Nucleus accumbens (tissue), 56 donors: Measurements from ENCODE around the gene SNX10.
A peak's percentile ranks its signal among the peaks of the same experiment; 100 is the strongest.

Experiments used
- DNase-seq, 56 donors: peaks; one replicate each; lab custom pipeline; 2025; lab: John Stamatoyannopoulos, UW

SNX10 gene

GRCh38 chr7:26365077-26365900 is 73.6 kb downstream of the SNX10 start:
- peak in 41 of 56 donors; percentile 3 to 74 (median 25) for DNase-seq

GRCh38 chr7:26365901-26366275 is 74.2 kb downstream of the SNX10 start:
- DNase-seq: no peak

DNA sequence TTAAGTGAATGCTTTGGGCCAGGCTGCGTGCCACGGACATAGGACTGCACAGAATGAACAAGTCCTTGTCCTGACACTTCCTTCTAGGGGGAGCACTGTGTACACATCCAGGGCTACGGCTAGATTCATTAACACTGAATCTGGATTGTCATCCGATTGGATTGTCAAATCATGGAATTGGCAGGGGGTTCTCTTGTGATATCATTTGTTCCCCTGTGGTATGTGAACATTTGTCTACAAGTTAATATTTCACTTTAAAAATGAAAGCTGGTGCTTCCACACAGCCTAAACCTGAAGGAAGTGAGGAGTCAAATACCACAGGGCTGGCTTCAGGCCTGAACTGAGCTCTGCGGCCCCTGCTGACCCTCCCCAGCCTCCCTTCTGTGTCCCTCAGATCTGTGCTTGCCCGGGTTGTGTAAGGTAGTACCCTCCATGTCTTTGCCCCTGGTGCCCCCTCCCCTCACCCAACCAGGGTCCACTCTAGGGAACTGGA is 75.6 kb downstream of the SNX10 start:
- no peak for DNase-seq

DNA sequence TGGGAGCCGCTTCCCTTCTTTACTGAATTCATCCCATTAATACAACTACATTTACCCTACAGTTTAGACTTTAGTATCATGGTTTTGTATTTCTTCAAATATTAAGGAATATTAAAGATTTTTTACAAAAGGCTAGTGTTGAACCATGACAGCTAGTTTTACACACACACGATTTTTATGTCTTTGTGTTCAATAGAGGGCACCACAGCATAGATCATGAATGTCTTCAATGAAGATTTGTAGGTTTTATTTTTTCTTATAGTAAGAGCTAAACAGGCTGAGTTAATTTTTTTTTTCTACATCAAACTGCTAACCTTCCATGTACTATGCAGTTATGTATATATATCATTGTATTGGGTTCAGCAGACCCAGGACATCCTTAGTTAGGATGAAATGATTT is 76.9 kb downstream of the SNX10 start:
- DNase-seq: no peak

DNA sequence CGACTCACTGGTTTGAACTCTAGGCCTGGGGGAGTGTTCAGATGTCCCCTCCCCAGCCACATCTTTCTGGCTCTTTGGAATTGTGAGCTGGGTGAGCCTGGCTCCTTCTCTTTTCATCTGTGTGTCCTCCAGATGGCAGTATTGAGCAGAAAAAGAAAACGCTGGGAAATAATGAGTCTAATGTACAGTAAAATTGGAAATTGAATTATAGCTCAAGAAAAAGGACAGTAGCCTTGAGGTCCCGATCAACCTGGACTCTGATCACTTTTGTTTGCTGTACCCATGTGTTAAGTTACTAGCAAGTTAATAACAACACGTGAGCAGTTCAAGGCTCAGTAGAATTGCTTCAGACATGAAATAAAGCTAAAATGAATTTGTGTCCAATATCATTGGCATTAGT is 77.9 kb downstream of the SNX10 start:
- peak in 18 of 56 donors; percentile 2 to 56 (median 10) for DNase-seq

DNA sequence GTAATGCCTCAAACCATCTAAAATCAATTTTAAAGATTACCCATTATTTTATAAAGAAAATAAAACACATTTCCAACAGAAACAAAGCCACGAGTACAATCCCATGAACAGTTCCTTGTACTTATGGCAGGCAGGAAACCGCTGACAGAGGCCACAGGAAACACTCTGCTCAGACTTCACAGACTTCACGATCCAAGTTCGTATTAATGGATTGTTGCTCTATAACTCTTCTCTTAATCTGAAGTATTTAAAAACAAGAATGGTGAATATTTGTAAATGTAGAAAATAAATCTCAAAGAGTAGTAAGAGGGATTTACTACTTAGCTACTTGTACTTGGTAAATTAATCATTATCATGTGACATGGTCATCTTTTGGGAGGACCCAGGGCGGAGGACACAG is 78.3 kb downstream of the SNX10 start:
- peak in 1 of 56 donors; percentile 1 for DNase-seq

- DNase-seq: no peak
These were observed 80.6 kb downstream of the SNX10 start for GRCh38 chr7:26372249-26372648.

DNA sequence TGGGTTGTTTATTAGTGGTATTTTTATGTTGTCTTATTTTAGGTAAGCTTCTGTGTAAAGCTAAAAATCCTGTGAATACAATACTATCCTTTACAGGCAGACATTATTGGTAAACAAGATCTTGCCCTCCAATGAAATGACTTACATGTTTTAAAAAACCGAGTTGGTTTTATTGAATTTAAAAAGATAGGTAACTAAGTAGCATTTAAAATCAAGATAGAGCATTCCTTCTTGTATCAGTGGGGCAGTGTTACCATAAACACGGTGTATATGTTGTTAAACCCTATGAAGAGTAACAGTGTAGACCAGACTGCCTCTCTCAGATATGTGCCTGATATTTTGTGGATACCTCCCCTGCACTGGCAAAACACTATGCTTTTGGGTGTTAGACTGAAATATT is 81.0 kb downstream of the SNX10 start:
- no peak for DNase-seq

DNA sequence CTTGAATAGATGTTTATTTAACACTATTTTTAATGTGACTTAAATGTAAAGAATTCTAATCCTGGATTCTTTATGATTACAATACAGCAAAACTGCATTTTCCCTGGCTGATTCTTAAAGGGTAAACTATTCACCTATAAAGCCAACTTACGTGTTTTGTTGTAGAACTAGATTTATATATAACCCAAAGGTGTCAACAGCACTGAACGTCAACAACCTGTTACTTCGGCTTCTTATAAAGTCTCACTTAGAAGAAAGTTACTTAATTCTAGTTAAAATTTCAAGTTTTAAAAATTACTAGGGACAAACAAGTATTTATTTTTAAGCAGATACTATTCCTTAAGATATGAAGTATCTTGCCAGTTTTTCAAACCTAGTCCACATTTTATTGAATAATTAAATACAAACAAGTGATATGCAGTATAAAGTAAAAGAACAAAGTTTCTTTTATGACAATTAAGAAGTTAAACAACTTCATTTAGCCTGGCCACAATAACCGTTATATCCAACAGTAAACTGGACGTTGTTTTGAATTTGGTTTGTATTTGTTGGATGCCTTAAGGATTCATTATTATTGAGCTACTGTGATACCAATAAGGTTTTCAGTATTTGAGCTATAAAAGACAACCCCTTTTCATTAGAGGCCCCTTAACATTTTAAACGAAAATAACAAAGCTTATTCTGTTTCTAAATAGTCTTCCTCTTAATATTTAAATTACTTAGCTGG is 83.1 kb downstream of the SNX10 start:
- no peak for DNase-seq

DNA sequence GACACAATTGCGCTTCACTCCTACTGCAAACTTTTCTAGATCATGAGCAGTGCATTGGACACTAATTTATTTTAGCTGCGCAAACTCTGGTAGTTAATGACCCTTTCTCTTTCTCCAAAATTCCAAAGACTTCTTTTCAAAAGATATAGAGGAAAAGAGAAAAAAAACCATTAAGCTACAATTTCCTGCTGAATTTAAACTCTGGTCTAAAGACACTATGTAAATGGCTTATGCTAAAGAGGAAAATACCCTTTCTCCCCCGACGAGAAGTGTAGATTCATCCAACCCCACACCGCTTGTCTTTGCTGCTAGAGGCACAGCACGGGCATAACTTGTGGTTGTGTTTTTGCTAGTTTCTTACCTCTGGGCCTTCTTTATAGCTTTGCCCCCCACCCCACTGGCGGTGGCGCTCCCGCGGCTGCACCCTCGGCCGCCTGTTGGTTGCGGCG is 84.1 kb downstream of the SNX10 start:
- DNase-seq: peak in 4 of 56 donors; percentile 40 to 55 (median 46)

DNA sequence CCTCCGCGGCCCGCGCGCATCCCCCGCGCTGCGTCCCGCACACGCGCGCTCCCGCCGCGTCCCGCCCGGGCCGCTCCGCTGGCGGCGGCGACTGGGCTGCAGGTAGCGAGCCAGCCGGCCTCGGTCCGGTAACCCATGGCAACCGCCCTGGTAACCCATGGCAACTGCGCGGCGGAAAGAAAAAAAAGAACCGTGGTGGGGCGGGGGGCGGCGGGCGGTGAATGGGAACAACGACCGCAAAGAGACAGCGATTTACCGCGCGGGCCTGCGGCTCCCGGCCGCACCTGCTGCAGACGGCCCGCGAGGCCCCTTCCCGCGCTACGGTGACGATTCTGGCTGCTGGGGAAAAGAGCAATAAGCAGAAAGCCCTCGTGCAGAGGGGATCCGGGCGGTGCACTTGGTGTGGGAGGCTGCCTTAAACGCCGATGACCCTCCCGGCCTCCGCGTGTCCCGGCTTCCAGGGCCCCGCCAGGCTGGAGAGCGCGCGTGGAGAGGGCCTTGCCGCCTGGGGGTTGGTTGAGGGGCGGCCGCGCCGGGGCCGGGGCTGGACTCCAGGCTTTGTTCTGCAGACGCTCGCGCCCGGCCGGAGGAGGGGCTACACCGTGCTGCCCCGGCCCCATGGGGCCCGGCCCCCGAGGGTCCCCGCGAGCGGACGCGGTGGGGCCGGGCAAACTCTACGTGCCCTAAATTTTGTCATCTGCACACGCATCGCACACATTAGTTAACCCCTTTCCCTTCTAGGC is 84.7 kb downstream of the SNX10 start:
- peak in 36 of 56 donors; percentile 8 to 73 (median 44) for DNase-seq

GRCh38 chr7:26378016-26378415 is 86.4 kb downstream of the SNX10 start:
- DNase-seq: no peak

DNA sequence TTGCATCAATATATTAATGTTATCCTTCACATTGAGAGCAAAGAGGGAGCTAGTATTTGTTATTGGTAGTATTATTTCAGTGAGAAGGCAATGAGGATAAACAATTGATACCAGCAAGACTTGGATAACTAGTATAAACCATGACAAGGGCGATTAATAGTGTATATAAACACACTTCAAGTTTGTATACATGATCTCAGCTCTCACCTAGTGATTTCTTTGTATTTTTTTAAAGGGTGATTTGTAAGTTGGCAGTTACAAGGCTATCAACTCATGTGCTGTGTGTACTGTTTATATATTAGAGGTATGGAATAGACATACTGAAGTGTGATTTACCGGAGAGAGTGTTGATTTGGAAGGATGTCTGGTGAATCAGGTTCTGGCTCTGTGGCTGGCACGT is 88.0 kb downstream of the SNX10 start:
- no peak for DNase-seq

- DNase-seq: no peak
These were observed 90.1 kb downstream of the SNX10 start for GRCh38 chr7:26381476-26382353.

- DNase-seq: no peak
These were observed 93.6 kb downstream of the SNX10 start for GRCh38 chr7:26385240-26385639.

DNA sequence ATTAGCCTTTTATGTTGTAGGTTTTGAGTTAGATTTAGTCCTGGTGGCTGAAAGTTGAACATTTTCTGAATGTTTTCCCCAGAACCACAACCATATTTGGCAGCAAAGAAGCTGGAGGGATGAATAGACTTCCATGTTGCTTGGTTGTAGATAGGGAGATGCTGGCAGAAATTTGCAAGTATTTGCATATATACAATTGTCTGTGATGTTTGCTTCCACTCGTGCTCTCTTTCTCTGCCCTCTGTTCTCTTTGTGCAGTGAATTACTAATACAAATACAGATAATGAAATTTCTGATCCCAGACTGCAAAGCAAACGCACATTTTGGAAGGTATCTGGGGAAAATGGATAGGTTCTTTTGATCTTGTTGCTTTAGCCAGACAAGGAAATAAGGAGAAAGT is 96.1 kb downstream of the SNX10 start:
- DNase-seq: no peak

DNA sequence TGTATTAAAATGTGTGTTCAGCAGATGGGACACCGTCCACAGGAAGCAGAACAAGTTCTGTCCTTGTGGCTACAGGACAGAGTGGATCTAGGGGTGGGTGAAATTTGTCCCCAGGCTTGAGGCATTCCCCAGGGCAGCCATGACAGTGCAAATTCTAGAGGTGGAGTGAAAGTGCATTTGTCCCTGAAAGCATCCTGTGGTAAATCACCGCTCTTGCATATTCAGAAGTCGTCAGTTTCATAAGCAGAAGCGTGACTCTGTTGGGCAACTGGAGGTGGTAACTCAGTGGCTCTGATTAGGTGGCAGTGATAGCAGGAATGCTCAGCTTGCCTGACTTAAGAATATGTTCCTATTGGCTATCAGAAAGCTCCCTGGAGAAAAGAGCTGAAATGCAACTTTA is 96.6 kb downstream of the SNX10 start:
- no peak for DNase-seq

- DNase-seq: no peak
These were observed 98.4 kb downstream of the SNX10 start for GRCh38 chr7:26390016-26390415.

- DNase-seq: no peak
These were observed 102.2 kb downstream of the SNX10 start for GRCh38 chr7:26393818-26394217.

DNA sequence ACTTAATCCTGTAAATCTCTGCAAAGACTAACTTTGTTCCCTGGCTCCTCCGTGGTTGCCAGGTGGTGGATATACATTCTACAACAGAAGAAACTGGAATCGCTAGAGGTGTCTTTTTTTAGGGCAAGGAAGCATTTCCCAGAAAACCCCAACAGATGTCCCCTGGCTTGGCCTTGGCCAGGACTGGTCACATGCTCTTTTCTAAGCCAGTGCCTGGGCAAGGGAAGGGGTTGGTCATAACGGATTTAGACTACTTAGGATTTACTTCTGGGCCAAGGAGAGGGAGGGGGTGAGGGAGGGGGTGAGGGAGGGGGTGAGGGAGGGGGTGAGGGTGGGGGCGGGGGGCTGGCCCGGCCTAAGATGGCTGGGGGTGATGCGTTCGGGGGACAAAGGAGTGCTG is 105.7 kb downstream of the SNX10 start:
- peak in 3 of 56 donors; percentile 3 to 37 (median 9) for DNase-seq
